SK-N-SH (cell line): ENCODE data around the gene CDK8. TPM values are rescaled to one million over a fixed set of nuclear protein-coding genes. Genes with fewer than 3 reads are reported as not detected.

Source experiments
- CTCF ChIA-PET: fragments of 300-600, 350-600 bp; formaldehyde crosslinking; extraction: SDS; loops from one replicate; lab custom pipeline; 2021; lab: Yijun Ruan, JAX
- POLR2A ChIA-PET: fragments of 350-600 bp; sonication (Branson Sonifier 250); formaldehyde crosslinking; extraction: SDS; loops from one replicate; lab custom pipeline; 2020; ENCODE audit warnings: antibody characterized with exemption, inconsistent platforms; lab: Yijun Ruan, JAX
- DNase-seq: peaks from one replicate; pipeline ENCODE4 v3.0.0; 2012
- H2AFZ ChIP-seq: fragments of 200-600 bp; sonication (generic); 2 replicates; pipeline ENCODE4 v1.8.1; 2016; ENCODE audit warnings: antibody characterized with exemption, mild to moderate bottlenecking, low read depth
- H3F3A ChIP-seq: fragments of 200-600 bp; sonication (generic); replicated peaks from 2 replicates; pipeline ENCODE3; 2016; ENCODE audit warnings: antibody characterized with exemption, mild to moderate bottlenecking; ENCODE audit not compliant: insufficient read depth
- H3K27ac ChIP-seq, 2 experiments: fragments of 200-500 bp in 1 of 2; fragments of 200-600 bp in 1 of 2; sonication (Bioruptor generic) in 1 of 2; sonication (generic), shearing (Covaris generic) in 1 of 2; 2 replicates each; pipeline versions ENCODE4 v1.5.1 to v1.6.1; 2014 to 2016; ENCODE audit warnings: low read depth in 2 of 2, inconsistent platforms in 1 of 2, low read length in 1 of 2, mild to moderate bottlenecking in 1 of 2, mixed read lengths in 1 of 2
- H3K27me3 ChIP-seq: fragments of 200-600 bp; sonication (generic), shearing (Covaris generic); 2 replicates; pipeline ENCODE4 v1.6.1; 2016; ENCODE audit warnings: mixed run types; ENCODE audit not compliant: insufficient read depth
- H3K36me3 ChIP-seq, 2 experiments: fragments of 200-500 bp in 1 of 2; fragments of 200-600 bp in 1 of 2; sonication (Bioruptor generic) in 1 of 2; sonication (generic) in 1 of 2; replicated peaks in 1 of 2; 2 replicates each; pipeline versions ENCODE3 to v1.5.1; 2014 to 2016; ENCODE audit warnings: low read length in 1 of 2, mild to moderate bottlenecking in 1 of 2; ENCODE audit not compliant: insufficient read depth in 2 of 2, control insufficient read depth in 1 of 2
- H3K4me1 ChIP-seq, 2 experiments: fragments of 200-500 bp in 1 of 2; fragments of 200-600 bp in 1 of 2; sonication (Bioruptor generic) in 1 of 2; sonication (generic), shearing (Covaris generic) in 1 of 2; 2 replicates each; pipeline versions ENCODE4 v1.5.1 to v1.6.1; 2014 to 2016; ENCODE audit warnings: low read depth in 1 of 2, low read length in 1 of 2, mixed run types in 1 of 2; ENCODE audit not compliant: insufficient read depth in 2 of 2, control insufficient read depth in 1 of 2
- H3K4me2 ChIP-seq: fragments of 200-600 bp; sonication (generic), shearing (Covaris generic); 2 replicates; pipeline ENCODE4 v1.6.1; 2017; ENCODE audit warnings: mixed run types
- H3K4me3 ChIP-seq, 2 experiments: fragments of 200-500 bp in 1 of 2; fragments of 200-600 bp in 1 of 2; sonication (Bioruptor generic) in 1 of 2; sonication (generic), shearing (Covaris generic) in 1 of 2; 2 replicates each; pipeline versions ENCODE4 v1.5.1 to v1.8.1; 2014 to 2016; ENCODE audit warnings: low read depth in 2 of 2, inconsistent platforms in 1 of 2, low read length in 1 of 2, mild to moderate bottlenecking in 1 of 2, mixed read lengths in 1 of 2, moderate library complexity in 1 of 2
- H3K79me2 ChIP-seq: fragments of 200-600 bp; sonication (generic); 2 replicates; pipeline ENCODE4 v1.8.1; 2017; ENCODE audit warnings: mild to moderate bottlenecking; ENCODE audit not compliant: insufficient read depth
- H3K9ac ChIP-seq: fragments of 200-600 bp; sonication (generic); 2 replicates; pipeline ENCODE4 v1.6.1; 2017; ENCODE audit warnings: mixed run types
- H3K9me2 ChIP-seq: fragments of 200-600 bp; sonication (generic); 2 replicates; pipeline ENCODE4 v1.6.1; 2017; ENCODE audit warnings: mixed run types
- H3K9me3 ChIP-seq: fragments of 200-600 bp; sonication (generic); 2 replicates; pipeline ENCODE4 v1.6.1; 2017; ENCODE audit warnings: mixed run types, mild to moderate bottlenecking, moderate library complexity
- H4K20me1 ChIP-seq: fragments of 200-600 bp; sonication (generic); 2 replicates; pipeline ENCODE4 v1.6.1; 2017; ENCODE audit warnings: mild to moderate bottlenecking, mixed run types; ENCODE audit not compliant: insufficient read depth
- CHD2 ChIP-seq: fragments of 150-350 bp; IDR thresholded peaks from 2 replicates; pipeline ENCODE4 v1.6.1; 2018; ENCODE audit warnings: low read length; ENCODE audit not compliant: partially characterized antibody
- EP300 ChIP-seq, 2 experiments: IDR thresholded peaks; 2 replicates each; pipeline versions ENCODE4 v1.4.0 to v1.6.1; 2012; ENCODE audit warnings: borderline replicate concordance in 1 of 2, low read depth in 1 of 2, low read length in 1 of 2
- FOSL2 ChIP-seq: IDR thresholded peaks from 2 replicates; pipeline ENCODE4 v1.4.0; 2012; ENCODE audit warnings: low read depth, mild to moderate bottlenecking, moderate library complexity, borderline replicate concordance
- FOXJ3 ChIP-seq: sonication (generic); formaldehyde crosslinking; IDR thresholded peaks from 2 replicates; pipeline ENCODE4 v1.5.1; 2020; ENCODE audit warnings: mild to moderate bottlenecking, missing genetic modification reagents
- GABPA ChIP-seq: IDR thresholded peaks from 2 replicates; pipeline ENCODE4 v1.4.0; 2012; ENCODE audit warnings: low read depth, mild to moderate bottlenecking
- GATA2 ChIP-seq: sonication (generic); formaldehyde crosslinking; IDR thresholded peaks from 2 replicates; pipeline ENCODE4 v1.5.0; 2020; ENCODE audit warnings: mild to moderate bottlenecking, missing genetic modification reagents
- IRF3 ChIP-seq: fragments of 150-350 bp; IDR thresholded peaks from 2 replicates; pipeline ENCODE4 v1.6.1; 2016; ENCODE audit warnings: mild to moderate bottlenecking, low read depth, low read length
- JUND ChIP-seq: IDR thresholded peaks from 2 replicates; pipeline ENCODE4 v1.4.0; 2012
- MAX ChIP-seq: IDR thresholded peaks from 2 replicates; pipeline ENCODE4 v1.4.0; 2012; ENCODE audit warnings: low read depth
- MEF2A ChIP-seq: IDR thresholded peaks from 2 replicates; pipeline ENCODE4 v1.4.0; 2012; ENCODE audit warnings: low read depth, borderline replicate concordance
- MXI1 ChIP-seq: IDR thresholded peaks from 2 replicates; pipeline ENCODE4 v1.6.1; 2012; ENCODE audit warnings: mild to moderate bottlenecking, low read depth, low read length, improper control_type of control experiment
- NFIC ChIP-seq: IDR thresholded peaks from 2 replicates; pipeline ENCODE4 v1.4.0; 2012; ENCODE audit warnings: borderline replicate concordance
- PBX3 ChIP-seq: IDR thresholded peaks from 2 replicates; pipeline ENCODE4; 2012
- RAD21 ChIP-seq: IDR thresholded peaks from 2 replicates; pipeline ENCODE4 v1.6.1; 2012; ENCODE audit warnings: mild to moderate bottlenecking, low read length
- RCOR1 ChIP-seq: fragments of 150-350 bp; IDR thresholded peaks from 2 replicates; pipeline ENCODE4 v1.6.1; 2017; ENCODE audit warnings: antibody characterized with exemption, low read length
- RXRA ChIP-seq: IDR thresholded peaks from 2 replicates; pipeline ENCODE4 v1.4.0; 2012; ENCODE audit warnings: low read depth, mild to moderate bottlenecking, borderline replicate concordance
- SIN3A ChIP-seq: IDR thresholded peaks from 2 replicates; pipeline ENCODE4 v1.6.1; 2012; ENCODE audit warnings: low read depth, mild to moderate bottlenecking, low read length, moderate library complexity, borderline replicate concordance
- SMC3 ChIP-seq: IDR thresholded peaks from 2 replicates; pipeline ENCODE4 v1.6.1; 2012; ENCODE audit warnings: low read depth, low read length, improper control_type of control experiment
- TCF12 ChIP-seq: IDR thresholded peaks from 2 replicates; pipeline ENCODE4 v1.4.0; 2012
- TEAD4 ChIP-seq: IDR thresholded peaks from 2 replicates; pipeline ENCODE4 v1.4.0; 2012; ENCODE audit warnings: mild to moderate bottlenecking, borderline replicate concordance; ENCODE audit not compliant: insufficient read depth
- YY1 ChIP-seq: IDR thresholded peaks from 2 replicates; pipeline ENCODE4 v1.4.0; 2012; ENCODE audit warnings: low read depth, mild to moderate bottlenecking
- ZBTB33 ChIP-seq: IDR thresholded peaks from 2 replicates; pipeline ENCODE4 v1.4.0; 2012; ENCODE audit warnings: low read depth, borderline replicate concordance
- WGBS: methylation state at CpG from one replicate; pipeline ENCODE4 v1.1.6; 2017; ENCODE audit warnings: low lambda C conversion rate; 5-methylcytosine and 5-hydroxymethylcytosine counted together
- polyA plus RNA-seq, 3 experiments: library from polyadenylated mRNA; depleted of rRNA; stranded (reverse); fragments of >200 nt; gene quantifications; 2 replicates each; pipeline ENCODE4 v1.2.3, GENCODE V29; 2012

Gene CDK8
- polyA plus RNA-seq, 1 of the 3 experiments (the other 2 are of a cell fraction): 10.1 TPM

GRCh38 chr13:26325876-26326275 is 71.9 kb downstream of the CDK8 start:
- CTCF ChIA-PET: interaction anchor here (0.7 to 1.7 kb wide), 3 partner anchors 8 to 60 kb away, joined by 3 to 4 read pairs (median 3); no protein-coding TSS in a partner anchor
- TF ChIP-seq EP300 (IDR thresholded peaks at IDR 0.05; ENCODE audit: borderline replicate concordance in 1 of 2, low read depth in 1 of 2, low read length in 1 of 2) (no peak), TCF12 (no peak), IRF3 (no peak), GABPA (no peak), NFIC (no peak), SIN3A (no peak), CHD2 (no peak), MEF2A (no peak), FOXJ3 (no peak), MAX (no peak), GATA2 (CRISPR knock-in tag) (no peak), JUND (no peak), RCOR1 (no peak), SMC3 (no peak), TEAD4 (no peak), RXRA (no peak), RAD21 (no peak)

GRCh38 chr13:26326562-26326961 is 72.6 kb downstream of the CDK8 start:
- no peak overlapping the region for H2AFZ ChIP-seq
- DNase-seq: no peak
- H3K4me3 ChIP-seq: no peak overlapping the region
- H4K20me1 ChIP-seq: peaks cover 28% of the 10 kb centered on the region
- H3K9ac ChIP-seq: no peak overlapping the region
- no peaks in the 10 kb centered on the region for H3K36me3 ChIP-seq
- H3K27me3 ChIP-seq: no peaks in the 10 kb centered on the region
- no peaks in the 10 kb centered on the region for H3K9me3 ChIP-seq
- H3K79me2 ChIP-seq: peaks cover 63% of the 10 kb centered on the region
- POLR2A ChIA-PET: no interaction called here
- 95% methylated on average over 2 of the region's 2 CpGs for WGBS
- H3K27ac ChIP-seq: no peak overlapping the region
- no peaks in the 10 kb centered on the region for H3K9me2 ChIP-seq
- no peak overlapping the region for H3K4me2 ChIP-seq
- H3F3A ChIP-seq: peaks cover 4% of the 10 kb centered on the region
- peaks cover 0 to 7% of the 10 kb centered on the region in 2 experiments; a peak in 2 of 4 replicates for H3K4me1 ChIP-seq
- no peak for TF ChIP-seq ZBTB33
- no peak for TF ChIP-seq SMC3
- TF ChIP-seq FOSL2: no peak
- TF ChIP-seq JUND: no peak
- no peak for TF ChIP-seq SIN3A
- no peak for TF ChIP-seq RAD21
- TF ChIP-seq PBX3: no peak
- TF ChIP-seq IRF3: no peak
- TF ChIP-seq YY1: no peak
- no peak for TF ChIP-seq MXI1
- TF ChIP-seq FOXJ3: no peak
- no peak for TF ChIP-seq MAX
- no peak for TF ChIP-seq TEAD4
- TF ChIP-seq EP300 (IDR thresholded peaks at IDR 0.05; ENCODE audit: borderline replicate concordance in 1 of 2, low read depth in 1 of 2, low read length in 1 of 2): no peak
- TF ChIP-seq, all 33 proteins: peak for 0
- CTCF ChIA-PET: interaction anchor here (1.0 to 1.7 kb wide), 2 partner anchors 7 to 9 kb away, joined by 3 to 4 read pairs; no protein-coding TSS in a partner anchor

More at GRCh38 chr13:26325876-26326275, 71.9 kb downstream of the CDK8 start:
- H3F3A ChIP-seq: peaks cover 4% of the 10 kb centered on the region
- H3K79me2 ChIP-seq: peaks cover 61% of the 10 kb centered on the region
- 84% methylated on average over 1 of the region's 1 CpG for WGBS
- H3K4me1 ChIP-seq: peaks cover 0 to 7% of the 10 kb centered on the region in 2 experiments; a peak in 2 of 4 replicates
- peaks cover 25% of the 10 kb centered on the region for H4K20me1 ChIP-seq
- H3K27me3 ChIP-seq: no peaks in the 10 kb centered on the region
- no peaks in the 10 kb centered on the region for H3K9me2 ChIP-seq
- no peak overlapping the region for H2AFZ ChIP-seq
- H3K36me3 ChIP-seq: no peaks in the 10 kb centered on the region
- POLR2A ChIA-PET: no interaction called here
- no peak for DNase-seq
- H3K4me2 ChIP-seq: no peak overlapping the region
- H3K9me3 ChIP-seq: no peaks in the 10 kb centered on the region
- no peak overlapping the region for H3K27ac ChIP-seq
- no peak overlapping the region for H3K4me3 ChIP-seq
- no peak overlapping the region for H3K9ac ChIP-seq
